Activated CD4-positive, alpha-beta T cell treated with anti-CD3 and anti-CD28 coated beads for 4 hours (primary cell): ENCODE measurements around the gene ACTL6B.

ENCODE experiments used
- DNase-seq, 2 donors: peaks; one replicate each; pipeline ENCODE4 v3.0.0-alpha.2; 2020

ACTL6B gene

GRCh38 chr7:100683659-100684533 lies 27.6 kb upstream of the ACTL6B start:
- DNase-seq: no peak

GRCh38 chr7:100682991-100683658 lies 26.9 kb upstream of the ACTL6B start:
- no peak for DNase-seq

DNA sequence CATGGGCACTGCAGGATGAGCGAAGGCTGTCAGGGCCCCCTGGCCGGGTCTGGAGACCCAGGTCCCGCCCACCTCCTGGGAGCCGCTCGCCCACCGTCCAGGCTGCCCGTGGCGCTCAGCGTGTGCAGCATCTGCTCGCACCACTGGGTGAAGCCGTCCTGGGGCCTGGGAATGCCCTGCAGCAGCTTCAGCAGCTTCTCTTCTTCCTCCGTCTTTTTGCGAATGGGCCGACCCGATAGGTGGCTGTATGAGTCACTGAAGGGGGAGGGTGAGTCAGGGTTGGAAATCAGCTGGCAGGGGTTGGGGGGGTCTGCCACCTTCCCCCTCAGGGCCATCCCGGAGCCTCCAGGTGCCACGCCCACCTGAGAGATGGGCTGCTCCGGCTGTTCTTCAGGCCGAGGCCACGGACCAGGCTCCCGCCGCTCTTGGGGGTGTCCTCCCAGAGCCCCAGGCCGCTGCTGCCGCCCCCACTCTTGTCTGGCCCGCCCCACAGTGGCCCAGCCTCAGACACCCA lies 26.0 kb upstream of the ACTL6B start:
- DNase-seq: peak in 1 of 2 donors; percentile 42

GRCh38 chr7:100681491-100682227 lies 25.4 kb upstream of the ACTL6B start:
- DNase-seq: no peak

DNA sequence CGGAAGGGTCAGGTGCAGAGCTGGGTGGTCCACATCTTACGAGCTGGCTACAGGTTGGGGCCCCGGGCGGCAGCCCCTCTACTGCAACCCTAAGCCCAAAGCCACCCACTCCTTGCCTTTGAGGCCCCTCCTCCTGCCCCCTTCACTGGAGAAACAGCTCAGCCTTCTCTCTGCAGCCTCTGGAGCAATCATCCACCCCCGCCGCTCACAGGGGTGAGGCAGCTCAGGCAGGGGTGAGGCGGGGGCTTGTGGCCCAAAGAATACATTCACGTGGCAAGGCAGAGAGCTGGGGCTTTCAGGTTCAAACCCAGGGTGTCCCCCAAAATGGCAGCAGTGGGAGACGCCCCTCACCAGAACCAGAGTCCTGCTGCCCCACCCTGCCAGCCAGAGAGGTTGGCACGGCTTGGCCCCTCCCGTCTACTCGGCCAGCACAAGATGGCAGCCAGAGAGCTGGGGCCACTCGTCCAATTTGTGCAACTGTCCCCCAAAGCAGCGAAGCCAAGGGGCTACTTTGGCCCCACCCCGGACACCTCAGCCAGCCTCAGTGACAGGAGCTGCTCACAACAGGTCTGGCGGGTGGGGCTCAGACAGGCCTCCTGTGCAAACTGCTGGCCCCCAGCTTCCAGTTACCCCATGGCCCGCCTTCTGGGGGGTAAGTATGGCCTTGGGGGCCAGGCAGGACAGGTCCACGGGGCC lies 24.5 kb upstream of the ACTL6B start:
- no peak for DNase-seq

DNA sequence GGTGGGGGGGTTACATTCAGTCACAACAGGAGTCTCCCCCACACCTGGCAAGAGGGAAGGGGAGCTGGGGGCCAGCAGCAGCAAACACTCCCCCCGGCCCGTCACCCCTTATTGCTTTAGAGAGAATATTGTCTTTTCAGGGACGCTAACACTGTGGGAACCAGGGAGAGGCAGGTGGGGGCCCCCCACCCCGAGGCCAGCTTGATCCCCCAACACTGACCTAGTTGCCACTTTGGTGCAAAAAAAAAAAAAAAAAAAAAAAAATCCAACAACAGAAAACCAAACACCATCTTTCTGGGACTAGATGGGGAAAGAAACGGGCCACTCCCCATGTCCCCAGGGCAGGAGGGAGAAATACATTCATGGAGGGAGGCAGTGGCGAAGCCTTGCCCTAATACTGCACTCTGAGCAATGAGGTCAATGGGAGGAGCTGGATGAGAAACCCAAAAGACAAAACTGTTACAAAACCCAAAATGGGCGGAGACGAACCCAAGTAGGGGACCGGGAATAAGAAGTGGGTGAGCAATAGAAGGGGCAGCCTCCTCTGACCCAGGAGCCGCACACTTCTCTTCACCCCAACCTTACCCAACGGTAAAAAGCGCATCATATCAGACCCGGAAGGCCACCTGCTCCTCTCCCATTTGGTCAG lies 23.8 kb upstream of the ACTL6B start:
- DNase-seq: no peak

DNA sequence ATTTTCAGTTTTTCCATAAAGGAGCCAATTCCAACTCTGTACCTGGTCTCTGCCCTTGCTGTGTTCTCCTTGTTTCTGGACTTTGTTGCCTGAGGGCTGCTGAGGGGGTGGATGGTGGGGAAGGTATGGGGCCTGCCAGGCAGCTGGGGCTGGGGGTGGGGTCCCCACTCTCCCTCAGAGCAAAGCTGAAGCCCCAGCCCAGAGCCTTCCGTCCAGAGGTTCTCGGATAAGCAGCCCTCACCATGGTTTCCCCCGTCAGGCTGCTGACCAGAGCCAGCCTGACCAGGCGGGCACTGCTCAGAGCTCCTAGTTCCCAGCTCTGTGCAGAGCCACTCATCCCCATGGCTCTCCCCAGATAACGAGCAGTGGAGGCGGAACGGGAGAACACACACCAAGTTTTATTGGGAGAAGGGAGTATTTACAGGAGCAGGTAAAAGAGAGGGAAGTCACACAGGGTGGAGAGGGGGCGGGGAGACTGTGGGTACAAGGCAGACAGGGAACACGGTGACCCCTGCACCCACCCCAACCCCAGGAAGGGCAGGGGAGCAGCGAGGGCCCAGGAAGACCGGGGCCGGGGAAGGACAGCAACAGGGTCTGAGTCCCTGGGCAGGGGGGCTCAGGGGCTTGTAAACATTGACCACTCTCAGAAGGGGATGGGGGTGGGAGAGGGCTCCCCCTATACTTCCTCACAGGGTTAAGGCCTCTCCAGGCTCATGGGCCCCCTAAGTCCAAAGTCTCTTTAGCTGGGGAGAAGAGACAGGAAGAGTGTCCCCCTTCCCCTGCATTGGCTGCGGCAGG lies 23.1 kb upstream of the ACTL6B start:
- no peak for DNase-seq

DNA sequence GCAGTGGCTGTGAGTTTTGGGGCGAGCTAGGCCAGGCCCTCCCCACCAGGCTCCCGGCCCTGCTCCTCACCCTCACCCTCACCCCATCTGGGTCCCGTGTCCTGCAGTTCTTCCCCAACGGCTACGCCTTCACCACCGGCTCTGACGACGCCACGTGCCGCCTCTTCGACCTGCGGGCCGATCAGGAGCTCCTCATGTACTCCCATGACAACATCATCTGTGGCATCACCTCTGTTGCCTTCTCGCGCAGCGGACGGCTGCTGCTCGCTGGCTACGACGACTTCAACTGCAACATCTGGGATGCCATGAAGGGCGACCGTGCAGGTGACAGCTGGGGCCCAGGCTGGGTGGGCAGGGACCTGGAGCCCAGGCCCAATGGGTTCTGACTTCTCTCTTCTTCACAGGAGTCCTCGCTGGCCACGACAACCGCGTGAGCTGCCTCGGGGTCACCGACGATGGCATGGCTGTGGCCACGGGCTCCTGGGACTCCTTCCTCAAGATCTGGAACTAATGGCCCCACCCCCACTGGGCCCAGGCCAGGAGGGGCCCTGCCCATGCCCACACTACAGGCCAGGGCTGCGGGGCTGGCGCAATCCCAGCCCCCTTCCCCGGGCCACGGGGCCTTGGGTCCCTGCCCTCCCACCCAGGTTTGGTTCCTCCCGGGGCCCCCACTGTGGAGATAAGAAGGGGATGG lies 22.2 kb upstream of the ACTL6B start:
- DNase-seq: no peak

- no peak for DNase-seq
These were observed 21.3 kb upstream of the ACTL6B start for GRCh38 chr7:100677308-100678267.

DNA sequence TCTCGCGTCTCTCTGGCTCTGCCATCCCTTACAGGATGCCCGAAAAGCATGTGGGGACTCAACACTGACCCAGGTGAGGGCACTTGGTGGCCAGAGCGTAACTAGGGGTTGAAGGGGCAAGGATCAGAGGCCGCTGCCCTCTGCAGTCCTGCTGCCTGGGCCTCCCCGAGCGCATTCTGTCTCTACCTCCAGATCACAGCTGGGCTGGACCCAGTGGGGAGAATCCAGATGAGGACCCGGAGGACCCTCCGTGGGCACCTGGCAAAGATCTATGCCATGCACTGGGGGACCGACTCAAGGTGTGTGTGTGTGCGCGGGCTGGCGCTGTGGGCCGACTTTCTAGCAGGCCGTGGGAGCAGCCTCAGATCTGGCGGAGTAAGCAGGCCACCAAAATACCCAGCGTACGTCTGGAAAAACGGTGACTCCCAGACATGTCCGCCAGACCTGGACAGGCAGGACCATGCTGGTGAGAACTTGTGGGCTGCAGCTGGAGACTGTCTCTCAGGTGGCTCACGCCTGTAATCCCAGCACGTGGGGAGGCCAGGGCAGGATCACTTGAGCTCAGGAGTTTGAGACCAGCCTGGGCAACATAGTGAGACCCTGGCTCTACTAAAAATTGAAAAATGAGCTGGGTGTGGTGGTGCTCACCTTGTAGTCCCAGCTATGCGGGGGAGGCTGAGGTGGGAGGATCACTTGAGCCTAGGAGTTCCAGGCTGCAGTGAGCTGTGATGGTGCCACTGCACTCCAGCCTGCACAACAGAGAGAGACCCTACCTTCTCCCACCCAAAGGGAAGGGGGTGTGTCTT lies 20.5 kb upstream of the ACTL6B start:
- no peak for DNase-seq

DNA sequence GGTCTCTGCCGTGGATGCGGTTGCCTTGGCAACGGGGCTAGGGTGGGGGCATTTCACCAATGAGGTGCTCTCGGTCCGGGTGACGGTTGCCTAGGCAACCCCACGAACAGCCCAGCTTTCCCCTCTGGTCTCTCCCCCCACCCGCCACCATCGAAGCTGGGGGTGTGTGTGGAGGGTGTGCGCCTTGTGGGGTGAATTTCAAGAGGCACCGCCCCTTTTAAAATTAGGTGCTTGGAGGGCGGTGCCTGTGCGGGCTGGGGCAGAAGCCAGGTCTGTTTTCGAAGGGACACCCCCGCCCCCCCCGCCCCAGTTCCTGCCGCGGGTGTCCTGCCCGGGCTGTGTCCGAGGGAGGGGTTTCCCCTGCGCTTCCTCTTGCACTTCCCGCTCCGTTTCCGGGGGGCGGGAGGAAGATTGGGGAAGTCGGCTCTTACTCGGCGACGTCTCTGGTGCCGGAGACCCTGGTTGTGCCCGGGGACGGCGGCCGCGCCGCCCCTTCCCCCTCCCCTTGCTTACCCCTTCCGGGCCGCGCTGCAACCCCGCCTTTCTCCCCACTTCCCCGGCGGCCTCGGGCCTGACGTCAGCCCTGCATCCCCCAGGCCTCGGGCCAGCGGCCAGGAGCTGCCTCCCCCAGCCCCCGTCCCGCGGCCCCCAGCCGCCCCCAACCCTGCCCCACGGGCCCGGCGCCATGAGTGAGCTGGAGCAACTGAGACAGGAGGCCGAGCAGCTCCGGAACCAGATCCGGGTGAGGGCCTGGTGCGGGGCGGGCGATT lies 19.5 kb upstream of the ACTL6B start:
- peak; percentile 76 to 85 for DNase-seq

DNA sequence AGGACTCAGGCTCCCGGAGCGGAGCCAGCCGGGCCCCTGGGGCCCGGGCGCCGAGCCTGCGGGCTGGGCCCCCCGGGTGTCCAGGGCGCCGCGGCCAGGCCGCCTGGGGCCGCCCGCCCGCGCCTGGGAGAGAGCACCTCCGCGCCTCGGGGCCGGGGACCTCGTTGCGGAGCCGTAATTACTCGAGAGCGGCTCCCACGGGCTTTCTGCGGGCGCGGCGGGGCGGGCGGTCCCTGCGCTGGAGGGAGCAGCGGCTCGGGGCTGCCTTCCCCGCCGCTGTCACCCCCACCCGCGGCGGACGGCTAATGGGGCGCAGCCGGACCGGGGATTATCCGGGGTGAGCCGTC lies 18.8 kb upstream of the ACTL6B start:
- DNase-seq: peak in 1 of 2 donors; percentile 49

DNA sequence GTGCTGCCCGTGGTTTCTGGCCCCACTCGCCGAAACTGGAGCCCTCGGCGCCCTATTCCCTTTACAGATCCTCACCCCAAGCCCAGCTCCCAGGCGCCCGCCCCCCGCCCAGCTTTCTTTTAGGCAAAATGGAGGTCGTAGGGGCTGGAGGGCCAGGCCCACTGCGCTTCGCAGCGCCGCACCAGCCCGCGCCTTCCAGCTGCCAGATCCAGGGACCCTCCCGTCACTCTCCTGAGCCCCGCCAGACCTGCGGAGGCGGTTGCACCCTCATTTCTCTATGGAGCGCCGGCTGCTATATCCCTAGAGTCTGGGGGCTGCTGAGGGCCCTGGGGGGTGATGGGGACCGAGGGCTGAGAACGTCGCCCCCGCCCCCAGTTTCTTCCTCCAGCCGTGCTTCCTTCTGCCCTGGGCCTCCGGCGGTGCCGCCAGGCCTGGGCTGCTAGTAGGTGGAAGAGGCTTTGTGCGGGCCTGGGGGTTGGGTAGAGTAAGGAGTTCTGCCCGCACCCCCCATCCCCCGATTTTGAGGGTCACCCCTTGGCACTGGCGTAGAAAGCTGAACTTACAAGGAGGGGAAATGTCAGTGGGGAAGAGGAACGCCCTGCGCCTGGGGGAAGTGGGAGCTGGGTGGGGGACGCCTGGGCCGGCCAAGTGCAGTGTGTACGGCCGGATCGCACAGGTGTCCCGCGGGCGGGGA lies 18.3 kb upstream of the ACTL6B start:
- no peak for DNase-seq

DNA sequence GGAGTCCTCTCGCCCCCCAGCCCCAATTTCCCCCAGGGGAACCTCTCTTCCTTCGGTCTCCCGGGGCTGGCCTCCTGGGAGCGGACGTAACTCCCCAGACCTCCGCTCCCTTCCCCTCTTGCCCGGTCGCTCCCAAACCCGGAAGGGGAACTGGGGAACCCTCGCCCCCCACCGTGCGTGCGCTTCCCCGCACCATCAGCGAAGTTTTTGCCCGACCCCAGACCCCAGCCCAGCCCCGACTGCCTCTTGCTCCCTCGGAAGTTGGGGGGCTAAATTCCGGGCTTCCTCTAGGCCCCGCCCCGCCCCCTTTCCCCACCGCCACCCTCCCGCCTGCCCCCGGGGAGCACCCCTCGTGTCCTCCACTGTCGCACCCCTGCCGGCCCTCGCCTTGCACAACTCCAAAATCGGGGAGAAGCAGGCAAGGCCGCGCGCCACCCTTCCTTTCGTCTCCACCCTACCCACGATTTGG lies 17.7 kb upstream of the ACTL6B start:
- peak; percentile 38 to 45 for DNase-seq

DNA sequence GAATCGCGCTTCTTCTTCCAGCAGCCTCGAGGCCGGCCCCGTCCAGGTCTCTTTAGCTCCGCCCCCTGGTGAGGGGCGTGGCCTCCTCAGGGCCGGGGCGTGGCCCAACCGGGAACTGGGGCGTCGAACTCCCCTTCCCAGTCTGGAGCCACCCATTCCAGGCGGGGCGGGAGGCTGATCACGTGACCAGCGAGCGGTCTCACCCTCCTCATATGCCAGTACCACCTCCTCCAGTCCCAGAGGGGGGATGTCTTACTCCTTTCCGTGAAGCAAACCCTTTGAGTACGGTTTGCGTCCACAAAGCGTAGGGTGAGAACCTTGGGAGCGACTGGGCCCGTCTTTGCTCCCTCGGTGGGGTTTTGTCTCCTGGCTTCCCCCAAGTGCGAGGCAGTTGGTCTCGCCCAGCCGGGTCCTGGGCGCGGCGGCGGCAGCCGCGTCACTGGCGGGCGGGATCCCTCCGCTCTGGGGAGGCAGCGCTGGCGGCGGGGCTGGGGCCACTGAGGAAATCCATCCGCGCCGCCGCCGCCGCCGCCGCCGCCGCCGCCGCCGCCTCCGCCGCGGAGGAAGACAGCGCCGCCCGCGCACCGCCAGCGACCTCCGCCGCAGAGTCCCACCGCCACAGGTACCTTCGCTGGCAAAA lies 17.2 kb upstream of the ACTL6B start, which contains the start of gene GNB2:
GNB2 (plus strand) TSS at position 439 of the 640 bp plus-strand sequence. CDS start 2,526 bp downstream, outside the sequence.
- DNase-seq: peak; percentile 98 to 99
